Measurements from ENCODE around the gene YWHAH. TPM values are rescaled to one million over a fixed set of nuclear protein-coding genes. Genes with fewer than 3 reads are reported as not detected.

Gene YWHAH
- total and polyA plus RNA-seq, 2 of the 8 experiments (the other 6 are each of a cell fraction or from before 2014, with no cell fraction given): 146 to 247 TPM

DNA sequence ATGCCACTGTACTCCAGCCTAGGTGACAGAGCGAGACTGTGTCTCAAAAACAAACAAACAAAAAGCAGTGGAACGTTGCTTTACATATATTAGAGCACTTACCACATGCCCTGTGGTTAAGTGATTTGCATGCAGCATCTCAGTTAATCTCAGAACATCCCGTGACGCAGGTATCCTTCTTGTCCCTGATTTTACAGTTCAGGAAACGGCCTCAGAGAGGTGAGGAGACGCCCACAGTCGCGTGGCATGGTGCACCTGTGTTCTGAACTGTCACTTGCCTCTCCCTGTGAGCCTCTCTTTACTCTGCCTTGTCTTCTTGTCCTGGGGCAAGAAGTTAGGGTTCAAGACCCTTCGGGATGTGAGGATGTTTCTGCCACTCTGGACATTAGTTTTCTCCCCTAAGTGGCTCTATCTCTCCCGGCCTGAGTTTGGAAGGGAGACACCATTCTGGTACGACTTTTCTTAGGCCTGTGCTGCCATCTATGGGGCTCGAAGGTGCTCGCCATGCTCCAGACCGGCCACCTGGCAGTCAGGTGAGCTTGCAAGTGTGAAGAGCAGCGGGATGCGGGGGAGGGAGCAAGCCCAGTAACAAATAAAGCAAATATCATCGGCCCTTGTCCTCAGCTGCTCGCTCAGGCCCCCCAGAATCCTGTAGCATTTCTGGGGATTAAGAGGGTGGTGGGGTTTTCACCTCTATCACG is 25.6 kb downstream of the YWHAH start (continued):
- TF ChIP-seq TAF1 (IDR thresholded peaks at IDR 0.05; ENCODE audit: low read depth, low read length): no peak
- no peak; the same call in 1 of the 2 replicates for TF ChIP-seq JUND (IDR thresholded peaks at IDR 0.05; ENCODE audit: low read length)
- TF ChIP-seq SAP30 (IDR thresholded peaks at IDR 0.05; ENCODE audit: insufficient read depth, insufficient replicate concordance, low read length): no peak
- TF ChIP-seq BCL11A (IDR thresholded peaks at IDR 0.05; ENCODE audit: low read depth in 2 of 2, low read length in 2 of 2): no peak
- TF ChIP-seq EP300 (IDR thresholded peaks at IDR 0.05; ENCODE audit: borderline replicate concordance in 1 of 2, low read depth in 2 of 2, low read length in 2 of 2): no peak
- TF ChIP-seq GTF2F1 (IDR thresholded peaks at IDR 0.05; ENCODE audit: borderline replicate concordance, low read depth, low read length): no peak
- TF ChIP-seq NRF1 (IDR thresholded peaks at IDR 0.05; ENCODE audit: low read depth, low read length): no peak
- TF ChIP-seq CEBPB (IDR thresholded peaks at IDR 0.05; ENCODE audit: low read depth, low read length): no peak
- TF ChIP-seq SUZ12 (IDR thresholded peaks at IDR 0.05; ENCODE audit: low read length): no peak
- TF ChIP-seq CTBP2 (IDR thresholded peaks at IDR 0.05; ENCODE audit: borderline replicate concordance, insufficient read depth, insufficient read length, low read length): no peak
- no peak for TF ChIP-seq RXRA (IDR thresholded peaks at IDR 0.05; ENCODE audit: insufficient read depth, low read depth, low read length)
- no peak for TF ChIP-seq CREB1 (IDR thresholded peaks at IDR 0.05)
- TF ChIP-seq RAD21 (IDR thresholded peaks at IDR 0.05 in 1 of 2, conservative IDR thresholded peaks at IDR 0.05 in 1 of 2; ENCODE audit: low read depth in 2 of 2, low read length in 2 of 2): peak; percentile 95 to 96
- TF ChIP-seq SIN3A (conservative IDR thresholded peaks at IDR 0.05 in 1 of 2, IDR thresholded peaks at IDR 0.05 in 1 of 2; ENCODE audit: low read depth in 1 of 2, low read length in 2 of 2): peak in 1 of 2 experiments; percentile 93; a peak in 2 of 4 replicates
- TF ChIP-seq CHD2 (IDR thresholded peaks at IDR 0.05; ENCODE audit: low read length): no peak
- no peak for TF ChIP-seq RFX5 (IDR thresholded peaks at IDR 0.05; ENCODE audit: borderline replicate concordance, low read depth, low read length)
- TF ChIP-seq, protein P1, sequence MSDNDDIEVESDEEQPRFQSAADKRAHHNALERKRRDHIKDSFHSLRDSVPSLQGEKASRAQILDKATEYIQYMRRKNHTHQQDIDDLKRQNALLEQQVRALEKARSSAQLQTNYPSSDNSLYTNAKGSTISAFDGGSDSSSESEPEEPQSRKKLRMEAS (IDR thresholded peaks at IDR 0.05): peak; percentile 98
- TF ChIP-seq BRCA1 (IDR thresholded peaks at IDR 0.05; ENCODE audit: low read depth, low read length): no peak
- no peak for TF ChIP-seq HDAC6 (IDR thresholded peaks at IDR 0.05; ENCODE audit: low read depth, low read length)
- no peak for TF ChIP-seq JUN (IDR thresholded peaks at IDR 0.05; ENCODE audit: low read depth, low read length)
- no peak for TF ChIP-seq SRF (IDR thresholded peaks at IDR 0.05; ENCODE audit: low read depth, low read length)
- TF ChIP-seq, protein P2, sequence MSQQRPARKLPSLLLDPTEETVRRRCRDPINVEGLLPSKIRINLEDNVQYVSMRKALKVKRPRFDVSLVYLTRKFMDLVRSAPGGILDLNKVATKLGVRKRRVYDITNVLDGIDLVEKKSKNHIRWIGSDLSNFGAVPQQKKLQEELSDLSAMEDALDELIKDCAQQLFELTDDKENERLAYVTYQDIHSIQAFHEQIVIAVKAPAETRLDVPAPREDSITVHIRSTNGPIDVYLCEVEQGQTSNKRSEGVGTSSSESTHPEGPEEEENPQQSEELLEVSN (IDR thresholded peaks at IDR 0.05): peak; percentile 97
- TF ChIP-seq SP1 (IDR thresholded peaks at IDR 0.05; ENCODE audit: low read depth, low read length): no peak
- no peak for TF ChIP-seq CBX8 (IDR thresholded peaks at IDR 0.05; ENCODE audit: borderline replicate concordance, low read depth, low read length)

Data from H1 (cell line).